ENCODE measurements around the gene EDN1. TPM values are rescaled to one million over a fixed set of nuclear protein-coding genes. Genes with fewer than 3 reads are reported as not detected.
"Not testable (repeated sequence)": the region's sequence is repeated elsewhere in the genome, so short reads cannot be mapped to it uniquely, and the experiment has no call there.

EDN1 gene
- total and polyA plus RNA-seq, 2 of the 13 experiments (the other 11 are each of a cell fraction or from before 2014, with no cell fraction given): 0.15 to 1.2 TPM

DNA sequence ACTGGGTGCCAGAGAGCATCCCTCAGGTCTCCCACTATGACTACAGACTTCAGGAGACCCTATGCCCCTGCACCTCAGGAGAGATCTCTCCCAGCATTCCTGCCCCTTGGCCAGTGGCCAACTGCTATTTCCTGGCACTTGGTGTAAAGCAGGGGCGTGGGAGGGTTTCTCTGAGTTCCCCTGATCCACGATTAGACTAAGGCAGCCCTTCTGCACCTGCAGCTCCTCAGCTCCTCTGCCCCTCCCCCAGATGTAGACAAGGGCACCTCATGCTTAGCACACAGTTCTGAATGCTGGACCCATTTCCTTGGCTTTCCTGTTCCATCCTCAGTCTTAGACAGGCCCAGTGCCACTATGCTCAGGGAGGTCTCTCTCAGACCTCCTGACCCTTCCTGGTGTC is 28.6 kb downstream of the EDN1 start:
- ChIA-PET CTCF (ENCODE audit: low intra/inter-chr PET ratio, low total read pairs) (no interaction called here), POLR2A (no interaction called here)
- H2AFZ ChIP-seq (ENCODE audit: low read length): no peak overlapping the region
- no peaks in the 10 kb centered on the region for H3K36me3 ChIP-seq (replicated peaks in 1 of 2; ENCODE audit: control insufficient read depth in 1 of 2, insufficient read depth in 2 of 2, low read length in 2 of 2)
- no peaks in the 10 kb centered on the region for H3K79me2 ChIP-seq (ENCODE audit: insufficient read depth, low read length)
- H3K4me2 ChIP-seq (ENCODE audit: low read depth, low read length): no peak overlapping the region
- H3K27ac ChIP-seq (ENCODE audit: extremely low read length, insufficient read depth, low read length): no peak overlapping the region
- peaks cover 5% of the 10 kb centered on the region; the same call in 1 of the 2 replicates for H3K9me3 ChIP-seq (ENCODE audit: low read length)
- no peak overlapping the region for H3K9ac ChIP-seq (ENCODE audit: insufficient read depth, low read depth, low read length)
- peaks cover 20% of the 10 kb centered on the region for H3K4me1 ChIP-seq (ENCODE audit: insufficient read depth, low read length)
- ATAC-seq (no peak), DNase-seq (ENCODE audit: low spot score) (no peak), FAIRE-seq (no peak)
- no TSS peak for BruUV-seq (replicated peaks)
- TF ChIP-seq NONO (IDR thresholded peaks at IDR 0.05): no peak
- no peak for TF ChIP-seq NONO (CRISPR knock-in tag; conservative IDR thresholded peaks at IDR 0.05)
- TF ChIP-seq HNRNPL (IDR thresholded peaks at IDR 0.05; ENCODE audit: low read depth, low read length): no peak
- no peak for TF ChIP-seq ZZZ3 (CRISPR knock-in tag; IDR thresholded peaks at IDR 0.05; ENCODE audit: borderline replicate concordance)
- 33% methylated on average over 2 of the region's 2 CpGs for WGBS (ENCODE audit: low lambda C conversion rate)
- no peak overlapping the region for H3K4me3 ChIP-seq (replicated peaks in 1 of 3; ENCODE audit: insufficient read depth in 1 of 3, low read depth in 2 of 3, low read length in 3 of 3)
- H3K27me3 ChIP-seq (ENCODE audit: control insufficient read depth in 1 of 2, insufficient read depth in 2 of 2, low read length in 2 of 2): no peaks in the 10 kb centered on the region
- in situ Hi-C loops (cut with HindIII; ENCODE audit: extremely low pct_ligation_motif_present, low pct_unique_long_range_greater_than_20kb): no loop called here
- intact Hi-C loops (cut with micrococcal nuclease; ENCODE audit: unreplicated experiment): no loop called here
- H4K20me1 ChIP-seq (ENCODE audit: insufficient read depth, low read length): no peaks in the 10 kb centered on the region

DNA sequence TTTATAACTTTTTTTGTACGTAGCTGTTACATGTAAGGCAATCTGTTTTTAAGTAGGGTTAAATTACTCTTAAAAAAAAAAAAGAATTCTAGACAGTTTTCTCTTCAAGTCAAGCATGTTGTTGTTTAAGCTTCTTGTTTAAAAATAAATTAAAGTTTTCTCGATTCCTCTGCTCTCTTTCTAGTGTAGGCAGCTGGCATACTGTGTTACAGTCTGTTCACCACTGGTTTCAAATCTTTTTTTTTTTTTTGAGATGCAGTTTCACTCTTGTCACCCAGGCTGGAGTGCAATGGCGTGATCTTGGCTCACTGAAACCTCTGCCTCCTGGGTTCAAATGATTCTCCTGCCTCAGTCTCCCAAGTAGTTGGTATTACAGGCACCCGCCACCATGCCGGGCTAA is 29.9 kb downstream of the EDN1 start:
- H3K9ac ChIP-seq (ENCODE audit: insufficient read depth, low read depth, low read length); H3K36me3 ChIP-seq (replicated peaks in 1 of 2; ENCODE audit: control insufficient read depth in 1 of 2, insufficient read depth in 2 of 2, low read length in 2 of 2); CTCF ChIA-PET (ENCODE audit: low intra/inter-chr PET ratio, low total read pairs); FAIRE-seq; H4K20me1 ChIP-seq (ENCODE audit: insufficient read depth, low read length); in situ Hi-C loops (cut with HindIII; ENCODE audit: extremely low pct_ligation_motif_present, low pct_unique_long_range_greater_than_20kb); H2AFZ ChIP-seq (ENCODE audit: low read length); H3K27ac ChIP-seq (ENCODE audit: extremely low read length, insufficient read depth, low read length); H3K4me2 ChIP-seq (ENCODE audit: low read depth, low read length); H3K4me3 ChIP-seq (replicated peaks in 1 of 3; ENCODE audit: insufficient read depth in 1 of 3, low read depth in 2 of 3, low read length in 3 of 3); H3K27me3 ChIP-seq (ENCODE audit: control insufficient read depth in 1 of 2, insufficient read depth in 2 of 2, low read length in 2 of 2); DNase-seq (ENCODE audit: low spot score); BruUV-seq (replicated peaks); H3K9me3 ChIP-seq (ENCODE audit: low read length); H3K79me2 ChIP-seq (ENCODE audit: insufficient read depth, low read length); intact Hi-C loops (cut with micrococcal nuclease; ENCODE audit: unreplicated experiment); ATAC-seq; POLR2A ChIA-PET: not testable (repeated sequence)
- peaks cover 33% of the 10 kb centered on the region for H3K4me1 ChIP-seq (ENCODE audit: insufficient read depth, low read length)
- 76% methylated on average over 5 of the region's 5 CpGs for WGBS (ENCODE audit: low lambda C conversion rate)
